ENCODE data around the gene KLHL26. TPM values are rescaled to one million over a fixed set of nuclear protein-coding genes. Genes with fewer than 3 reads are reported as not detected.

Gene KLHL26
- polyA plus RNA-seq, 1 donor (not counting 4 experiments of a cell fraction or from before 2014, with no cell fraction given), result 0.68 TPM

- H3K4me1 ChIP-seq (ENCODE audit: control insufficient read depth, extremely low read depth, insufficient read depth, low read length), result peaks cover 9% of the 10 kb centered on the region
- FAIRE-seq (no peak), DNase-seq (ENCODE audit: low read depth, low spot score) (no peak)
- TF ChIP-seq, protein P1, sequence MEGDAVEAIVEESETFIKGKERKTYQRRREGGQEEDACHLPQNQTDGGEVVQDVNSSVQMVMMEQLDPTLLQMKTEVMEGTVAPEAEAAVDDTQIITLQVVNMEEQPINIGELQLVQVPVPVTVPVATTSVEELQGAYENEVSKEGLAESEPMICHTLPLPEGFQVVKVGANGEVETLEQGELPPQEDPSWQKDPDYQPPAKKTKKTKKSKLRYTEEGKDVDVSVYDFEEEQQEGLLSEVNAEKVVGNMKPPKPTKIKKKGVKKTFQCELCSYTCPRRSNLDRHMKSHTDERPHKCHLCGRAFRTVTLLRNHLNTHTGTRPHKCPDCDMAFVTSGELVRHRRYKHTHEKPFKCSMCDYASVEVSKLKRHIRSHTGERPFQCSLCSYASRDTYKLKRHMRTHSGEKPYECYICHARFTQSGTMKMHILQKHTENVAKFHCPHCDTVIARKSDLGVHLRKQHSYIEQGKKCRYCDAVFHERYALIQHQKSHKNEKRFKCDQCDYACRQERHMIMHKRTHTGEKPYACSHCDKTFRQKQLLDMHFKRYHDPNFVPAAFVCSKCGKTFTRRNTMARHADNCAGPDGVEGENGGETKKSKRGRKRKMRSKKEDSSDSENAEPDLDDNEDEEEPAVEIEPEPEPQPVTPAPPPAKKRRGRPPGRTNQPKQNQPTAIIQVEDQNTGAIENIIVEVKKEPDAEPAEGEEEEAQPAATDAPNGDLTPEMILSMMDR (optimal IDR thresholded peaks at IDR 0.05 in 1 of 3, IDR thresholded peaks at IDR 0.05 in 1 of 3, conservative IDR thresholded peaks at IDR 0.05 in 1 of 3; ENCODE audit: extremely low read depth in 1 of 3, insufficient read depth in 2 of 3, low read length in 3 of 3), result no peak
- no peak for TF ChIP-seq EZH2 (IDR thresholded peaks at IDR 0.05; ENCODE audit: low read length)
- H2AFZ ChIP-seq (ENCODE audit: control insufficient read depth, low read length), result no peak overlapping the region
- no peaks in the 10 kb centered on the region for H3K9me3 ChIP-seq (ENCODE audit: control insufficient read depth, low read depth, low read length)
- H3K27ac ChIP-seq (ENCODE audit: control insufficient read depth, insufficient read depth, low read length), result no peak overlapping the region
- H3K4me2 ChIP-seq (ENCODE audit: control insufficient read depth, extremely low read depth, insufficient read depth, low read depth, low read length), result no peak overlapping the region
- no peak overlapping the region for H3K4me3 ChIP-seq (ENCODE audit: control insufficient read depth in 2 of 3, extremely low read depth in 1 of 3, insufficient read depth in 2 of 3, low read depth in 1 of 3, low read length in 3 of 3)
- no peaks in the 10 kb centered on the region for H3K27me3 ChIP-seq (ENCODE audit: control insufficient read depth, extremely low read depth, insufficient read depth, low read length)
- no peaks in the 10 kb centered on the region for H4K20me1 ChIP-seq (ENCODE audit: control insufficient read depth, extremely low read depth, insufficient read depth, low read length)
- dilution Hi-C loops (cut with MboI; ENCODE audit: extremely low pct_ligation_motif_present, low sequenced_read_pairs), result no loop called here
- H3K9ac ChIP-seq (ENCODE audit: control insufficient read depth, extremely low read depth, insufficient read depth, low read length), result no peak overlapping the region
- peaks cover 5% of the 10 kb centered on the region for H3K79me2 ChIP-seq (ENCODE audit: control insufficient read depth, insufficient read depth, low read length)
- no peaks in the 10 kb centered on the region for H3K36me3 ChIP-seq (ENCODE audit: control insufficient read depth in 2 of 2, extremely low read depth in 1 of 2, insufficient read depth in 2 of 2, low read length in 2 of 2)
- no peaks in the 10 kb centered on the region for H3K9me1 ChIP-seq (ENCODE audit: control insufficient read depth, extremely low read depth, insufficient read depth, low read length)
These were observed 47.8 kb downstream of the KLHL26 start for GRCh38 chr19:18684642-18684993.

DNA sequence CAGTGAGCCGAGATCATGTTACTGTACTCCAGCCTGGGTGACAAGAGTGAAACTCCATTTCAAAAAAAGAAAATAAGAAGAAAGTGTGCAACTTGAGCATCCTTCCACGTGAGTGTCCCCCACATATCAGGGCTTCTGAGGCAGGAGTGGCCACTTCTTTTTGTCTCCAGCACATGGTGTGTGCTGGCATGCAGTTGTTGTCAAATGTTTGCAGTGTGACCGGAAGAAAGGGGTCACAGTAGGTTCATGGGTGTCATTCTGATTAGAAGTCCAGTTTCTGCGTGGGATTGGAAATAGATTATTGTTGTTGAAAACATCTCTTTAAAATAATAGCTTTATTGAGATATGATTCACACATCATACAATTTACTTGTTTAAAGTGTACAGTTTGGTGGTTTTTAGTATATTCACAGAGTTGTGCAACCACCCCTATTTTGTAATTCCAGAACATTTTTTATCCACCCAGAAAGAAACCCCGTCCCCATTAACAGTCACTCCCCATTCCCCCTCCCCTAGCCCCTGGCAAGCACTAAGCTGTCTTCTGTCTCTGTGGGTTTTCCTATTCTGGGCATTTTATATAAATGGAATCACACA, 48.9 kb downstream of the KLHL26 start:
- dilution Hi-C loops (cut with MboI; ENCODE audit: extremely low pct_ligation_motif_present, low sequenced_read_pairs), result no loop called here
- no peak overlapping the region for H3K27ac ChIP-seq (ENCODE audit: control insufficient read depth, insufficient read depth, low read length)
- DNase-seq (ENCODE audit: low read depth, low spot score) (no peak), FAIRE-seq (no peak)
- no peaks in the 10 kb centered on the region for H3K9me3 ChIP-seq (ENCODE audit: control insufficient read depth, low read depth, low read length)
- no peak overlapping the region for H3K4me3 ChIP-seq (ENCODE audit: control insufficient read depth in 2 of 3, extremely low read depth in 1 of 3, insufficient read depth in 2 of 3, low read depth in 1 of 3, low read length in 3 of 3)
- no peak overlapping the region for H3K4me2 ChIP-seq (ENCODE audit: control insufficient read depth, extremely low read depth, insufficient read depth, low read depth, low read length)
- no peak overlapping the region for H2AFZ ChIP-seq (ENCODE audit: control insufficient read depth, low read length)
- peaks cover 9% of the 10 kb centered on the region for H3K4me1 ChIP-seq (ENCODE audit: control insufficient read depth, extremely low read depth, insufficient read depth, low read length)
- no peaks in the 10 kb centered on the region for H3K36me3 ChIP-seq (ENCODE audit: control insufficient read depth in 2 of 2, extremely low read depth in 1 of 2, insufficient read depth in 2 of 2, low read length in 2 of 2)
- H3K27me3 ChIP-seq (ENCODE audit: control insufficient read depth, extremely low read depth, insufficient read depth, low read length), result no peaks in the 10 kb centered on the region
- H3K79me2 ChIP-seq (ENCODE audit: control insufficient read depth, insufficient read depth, low read length), result peaks cover 5% of the 10 kb centered on the region
- no peaks in the 10 kb centered on the region for H4K20me1 ChIP-seq (ENCODE audit: control insufficient read depth, extremely low read depth, insufficient read depth, low read length)
- no peaks in the 10 kb centered on the region for H3K9me1 ChIP-seq (ENCODE audit: control insufficient read depth, extremely low read depth, insufficient read depth, low read length)
- no peak overlapping the region for H3K9ac ChIP-seq (ENCODE audit: control insufficient read depth, extremely low read depth, insufficient read depth, low read length)
- no peak for TF ChIP-seq EZH2 (IDR thresholded peaks at IDR 0.05; ENCODE audit: low read length)
- TF ChIP-seq, protein P1 (optimal IDR thresholded peaks at IDR 0.05 in 1 of 3, IDR thresholded peaks at IDR 0.05 in 1 of 3, conservative IDR thresholded peaks at IDR 0.05 in 1 of 3; ENCODE audit: extremely low read depth in 1 of 3, insufficient read depth in 2 of 3, low read length in 3 of 3), result no peak
